GM06990 (cell line): Measurements from ENCODE around the gene ERMP1.

ENCODE experiments used
- DNase-seq: peaks from one replicate; pipeline ENCODE4 v3.0.0-alpha.2; 2011; ENCODE audit not compliant: insufficient read length; ENCODE audit errors: extremely low read depth
- H3K27me3 ChIP-seq: replicated peaks from 2 replicates; pipeline ENCODE4 v1.6.0; 2011; ENCODE audit warnings: low read length; ENCODE audit not compliant: control insufficient read depth, insufficient read depth
- H3K36me3 ChIP-seq: 2 replicates; pipeline ENCODE4 v1.5.1; 2011; ENCODE audit warnings: low read length; ENCODE audit not compliant: control insufficient read depth, insufficient read depth
- H3K4me3 ChIP-seq: replicated peaks from 2 replicates; pipeline ENCODE4 v1.5.1; 2011; ENCODE audit warnings: low read depth, mild to moderate bottlenecking, control low read depth, low read length
- TF ChIP-seq, protein P1 (sequence below): IDR thresholded peaks from 2 replicates; pipeline ENCODE4 v1.5.1; 2011; ENCODE audit warnings: low read length, control low read depth, mild to moderate bottlenecking, inconsistent platforms; ENCODE audit not compliant: insufficient read depth, poor library complexity, severe bottlenecking

ERMP1 gene

DNA sequence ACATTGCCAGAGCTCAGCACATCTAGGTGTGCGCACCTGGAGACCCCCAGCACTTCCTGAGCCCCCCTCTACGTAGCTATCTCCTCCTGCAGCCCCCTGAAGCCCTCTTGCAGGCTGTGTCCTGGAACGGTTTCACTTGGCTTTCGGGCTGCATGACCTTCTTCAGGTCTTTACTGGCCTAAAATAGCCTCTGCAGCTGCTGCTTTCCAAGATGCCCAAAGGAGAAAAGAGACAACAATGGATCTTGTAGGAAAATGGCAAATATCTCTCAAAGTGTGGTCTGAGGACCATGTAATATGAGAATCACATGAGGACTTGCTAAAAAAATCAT lies 6.6 kb upstream of the ERMP1 start:
- H3K4me3 ChIP-seq, result no peak overlapping the region

DNA sequence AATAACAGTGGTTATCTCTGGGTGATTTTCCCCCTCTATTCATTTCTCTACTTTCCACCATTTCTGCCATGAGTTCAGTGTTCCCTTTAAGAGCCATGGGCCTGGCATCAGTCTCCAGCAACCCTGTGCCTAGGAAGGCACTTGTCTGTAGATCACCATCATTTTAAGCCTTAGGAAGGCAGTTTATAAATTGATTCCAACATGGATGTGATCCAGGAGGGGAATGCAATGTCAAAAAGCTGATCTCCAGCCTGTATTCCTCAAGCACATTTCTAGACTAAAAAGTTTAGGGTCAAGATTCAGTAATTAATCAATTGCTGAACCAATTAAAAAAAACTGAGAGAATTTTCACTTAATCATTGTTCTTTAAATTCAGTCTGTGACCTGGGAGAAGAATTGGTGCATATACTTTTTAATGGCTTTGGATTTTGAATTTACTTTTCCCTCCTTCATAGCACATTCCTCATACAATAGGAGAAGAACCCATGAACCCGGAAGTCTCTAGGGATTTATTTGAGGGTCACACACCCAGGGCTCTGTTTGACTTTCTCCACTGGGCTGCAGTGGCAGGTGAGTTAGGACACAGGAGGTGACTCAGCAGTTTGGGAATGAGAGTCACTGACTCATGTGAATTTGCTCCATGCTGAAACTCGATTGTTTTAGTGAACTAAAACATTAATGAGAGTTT lies 6.1 kb upstream of the ERMP1 start:
- Histone ChIP-seq H3K4me3 (no peak overlapping the region), H3K36me3 (no peaks in the 10 kb centered on the region), H3K27me3 (no peaks in the 10 kb centered on the region)
- no peak for DNase-seq
- TF ChIP-seq, protein P1, sequence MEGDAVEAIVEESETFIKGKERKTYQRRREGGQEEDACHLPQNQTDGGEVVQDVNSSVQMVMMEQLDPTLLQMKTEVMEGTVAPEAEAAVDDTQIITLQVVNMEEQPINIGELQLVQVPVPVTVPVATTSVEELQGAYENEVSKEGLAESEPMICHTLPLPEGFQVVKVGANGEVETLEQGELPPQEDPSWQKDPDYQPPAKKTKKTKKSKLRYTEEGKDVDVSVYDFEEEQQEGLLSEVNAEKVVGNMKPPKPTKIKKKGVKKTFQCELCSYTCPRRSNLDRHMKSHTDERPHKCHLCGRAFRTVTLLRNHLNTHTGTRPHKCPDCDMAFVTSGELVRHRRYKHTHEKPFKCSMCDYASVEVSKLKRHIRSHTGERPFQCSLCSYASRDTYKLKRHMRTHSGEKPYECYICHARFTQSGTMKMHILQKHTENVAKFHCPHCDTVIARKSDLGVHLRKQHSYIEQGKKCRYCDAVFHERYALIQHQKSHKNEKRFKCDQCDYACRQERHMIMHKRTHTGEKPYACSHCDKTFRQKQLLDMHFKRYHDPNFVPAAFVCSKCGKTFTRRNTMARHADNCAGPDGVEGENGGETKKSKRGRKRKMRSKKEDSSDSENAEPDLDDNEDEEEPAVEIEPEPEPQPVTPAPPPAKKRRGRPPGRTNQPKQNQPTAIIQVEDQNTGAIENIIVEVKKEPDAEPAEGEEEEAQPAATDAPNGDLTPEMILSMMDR, result no peak

More for the DNA sequence above, 6.6 kb upstream of the ERMP1 start:
- H3K27me3 ChIP-seq, result no peaks in the 10 kb centered on the region
- TF ChIP-seq, protein P1, result no peak
- DNase-seq, result no peak
- no peaks in the 10 kb centered on the region for H3K36me3 ChIP-seq

DNA sequence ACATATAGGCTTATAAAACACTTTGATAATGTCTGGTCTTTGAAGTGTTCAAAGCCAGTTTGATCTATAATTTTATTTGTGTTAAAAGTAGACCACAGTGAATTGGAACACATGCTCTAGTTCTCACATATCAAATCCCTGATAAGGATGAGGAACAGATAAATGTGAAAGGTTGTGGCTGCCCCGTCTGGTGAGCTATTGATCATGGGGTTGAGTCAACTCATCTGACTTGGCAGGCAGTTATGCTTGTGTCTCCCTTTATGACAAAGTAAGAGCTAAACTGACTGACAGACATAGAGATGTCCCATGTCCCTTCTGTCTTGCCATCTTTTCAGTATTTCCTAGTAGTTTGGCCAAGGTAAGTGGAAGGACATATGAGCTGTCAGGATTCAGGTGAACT lies 2.9 kb upstream of the ERMP1 start:
- TF ChIP-seq, protein P1, result no peak
- Histone ChIP-seq H3K4me3 (no peak overlapping the region), H3K27me3 (no peaks in the 10 kb centered on the region), H3K36me3 (no peaks in the 10 kb centered on the region)
- DNase-seq, result no peak

DNA sequence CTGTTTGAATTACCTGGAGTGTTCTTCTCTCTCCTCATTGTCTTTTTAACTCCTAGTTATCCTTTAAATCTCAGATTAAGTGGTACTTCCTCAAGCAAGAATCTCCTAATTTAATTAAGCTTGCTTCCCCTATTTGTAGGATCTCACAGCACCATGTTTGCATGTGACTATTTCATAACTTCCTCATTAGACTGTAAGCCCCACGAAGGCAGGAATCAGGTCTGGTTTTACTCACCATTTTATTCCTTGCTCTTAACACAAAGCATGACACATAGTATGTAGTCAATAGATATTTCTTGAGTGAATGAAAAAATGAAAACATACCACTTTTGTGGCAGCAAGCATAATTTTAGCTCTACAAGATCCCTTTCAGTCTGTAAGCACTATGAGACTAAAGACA lies 1.3 kb upstream of the ERMP1 start:
- Histone ChIP-seq H3K27me3 (no peaks in the 10 kb centered on the region), H3K4me3 (no peak overlapping the region), H3K36me3 (no peaks in the 10 kb centered on the region)
- TF ChIP-seq, protein P1, result no peak
- no peak for DNase-seq

DNA sequence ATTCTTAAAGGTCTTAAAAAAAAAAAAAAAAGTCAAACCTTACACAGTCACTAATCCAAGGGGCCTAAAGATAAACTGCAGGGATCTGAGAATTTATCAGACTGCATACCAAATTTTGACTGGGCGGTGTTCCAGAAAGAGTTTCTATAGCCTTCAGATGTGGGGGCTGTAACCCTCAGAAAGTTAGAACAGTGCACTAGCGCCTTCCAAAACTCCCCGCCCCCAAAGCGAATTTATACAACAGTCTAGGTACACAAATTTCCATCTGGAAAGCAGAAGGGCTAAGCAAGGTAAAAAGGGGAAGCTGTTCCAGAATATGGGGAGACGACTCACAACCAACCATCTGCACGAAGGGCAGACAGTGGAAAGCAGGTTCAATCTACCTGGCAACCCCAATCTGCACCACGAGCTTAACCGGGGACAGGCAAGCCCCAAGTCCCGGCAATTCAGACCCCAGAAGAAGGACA lies 813 bp downstream of the ERMP1 start:
- no peak for DNase-seq
- Histone ChIP-seq H3K27me3 (no peaks in the 10 kb centered on the region), H3K4me3 (peak overlapping the region; percentile 88), H3K36me3 (no peaks in the 10 kb centered on the region)
- TF ChIP-seq, protein P1, result no peak
